ENCODE data around the gene RBM44.

The RBM44 gene

GRCh38 chr2:237858294-237859081 lies 59.9 kb downstream of the RBM44 start:
- H3K9me3 ChIP-seq (ENCODE audit: control insufficient read depth, low read length), result no peaks in the 10 kb centered on the region
- peaks cover 24% of the 10 kb centered on the region for H3K27me3 ChIP-seq (replicated peaks; ENCODE audit: control insufficient read depth, insufficient read depth, low read length)
- H3K4me1 ChIP-seq (ENCODE audit: control insufficient read depth, insufficient read depth, low read length), result no peaks in the 10 kb centered on the region
- H3K9ac ChIP-seq (ENCODE audit: low read length), result peak overlapping the region; percentile 28
- no peak overlapping the region for H3K4me3 ChIP-seq (ENCODE audit: low read length)
- no peaks in the 10 kb centered on the region for H3K36me3 ChIP-seq (ENCODE audit: control insufficient read depth, insufficient read depth, low read length, severe bottlenecking)
- peak; percentile 90 for DNase-seq (ENCODE audit: low read depth)

- peak overlapping the region; percentile 13 for H3K4me3 ChIP-seq (ENCODE audit: low read length)
- peaks cover 24% of the 10 kb centered on the region for H3K27me3 ChIP-seq (replicated peaks; ENCODE audit: control insufficient read depth, insufficient read depth, low read length)
- H3K4me1 ChIP-seq (ENCODE audit: control insufficient read depth, insufficient read depth, low read length), result no peaks in the 10 kb centered on the region
- H3K9ac ChIP-seq (ENCODE audit: low read length), result peak overlapping the region; percentile 28
- no peak for DNase-seq (ENCODE audit: low read depth)
- H3K36me3 ChIP-seq (ENCODE audit: control insufficient read depth, insufficient read depth, low read length, severe bottlenecking), result no peaks in the 10 kb centered on the region
- H3K9me3 ChIP-seq (ENCODE audit: control insufficient read depth, low read length), result no peaks in the 10 kb centered on the region
Observed at GRCh38 chr2:237859082-237859433, 60.5 kb downstream of the RBM44 start.

DNA sequence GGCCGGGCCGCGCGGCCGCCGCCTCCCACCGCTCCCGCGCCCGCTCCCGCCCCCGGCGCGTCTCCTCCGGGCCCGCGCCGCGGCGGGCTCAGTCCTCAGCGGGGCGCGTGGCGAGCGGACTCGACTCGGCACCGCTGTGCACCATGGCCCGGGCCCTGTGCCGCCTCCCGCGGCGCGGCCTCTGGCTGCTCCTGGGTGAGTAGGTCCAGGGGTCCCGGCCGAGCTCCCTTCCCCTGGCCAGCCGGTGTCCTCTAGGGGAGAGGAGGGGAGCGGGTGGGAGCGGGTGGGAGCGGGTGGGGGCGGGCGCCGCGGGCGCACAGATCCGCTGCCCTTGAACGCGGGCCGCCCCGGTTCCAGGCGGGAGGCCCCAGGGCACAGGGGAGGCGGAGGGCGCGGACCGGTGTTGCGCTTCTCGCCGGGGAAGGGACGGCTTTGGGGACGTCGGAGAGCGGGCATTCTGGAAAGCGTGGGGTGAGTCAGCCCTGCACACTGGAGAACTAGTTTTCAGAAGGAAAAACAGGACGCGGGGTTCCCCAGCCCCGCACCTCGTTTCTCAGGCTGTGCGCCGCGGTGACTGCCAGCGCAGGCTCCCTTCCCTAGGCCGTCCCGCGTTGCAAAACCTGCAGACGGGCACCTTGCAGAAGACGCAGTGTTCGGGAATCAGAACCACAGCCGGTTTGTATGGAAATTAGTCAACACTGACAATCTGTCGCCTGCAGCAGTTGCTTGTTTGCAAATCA lies 61.1 kb downstream of the RBM44 start, which contains the start of gene RAMP1:
RAMP1 (plus strand) TSS at position 91 of the 740 bp plus-strand sequence; CDS start at position 144, 53 bp downstream.
- H3K4me3 ChIP-seq (ENCODE audit: low read length), result peak within 1 kb of the TSS; percentile 77
- peaks cover 24% of the 10 kb centered on the region for H3K27me3 ChIP-seq (replicated peaks; ENCODE audit: control insufficient read depth, insufficient read depth, low read length)
- DNase-seq (ENCODE audit: low read depth), result peak; percentile 77

DNA sequence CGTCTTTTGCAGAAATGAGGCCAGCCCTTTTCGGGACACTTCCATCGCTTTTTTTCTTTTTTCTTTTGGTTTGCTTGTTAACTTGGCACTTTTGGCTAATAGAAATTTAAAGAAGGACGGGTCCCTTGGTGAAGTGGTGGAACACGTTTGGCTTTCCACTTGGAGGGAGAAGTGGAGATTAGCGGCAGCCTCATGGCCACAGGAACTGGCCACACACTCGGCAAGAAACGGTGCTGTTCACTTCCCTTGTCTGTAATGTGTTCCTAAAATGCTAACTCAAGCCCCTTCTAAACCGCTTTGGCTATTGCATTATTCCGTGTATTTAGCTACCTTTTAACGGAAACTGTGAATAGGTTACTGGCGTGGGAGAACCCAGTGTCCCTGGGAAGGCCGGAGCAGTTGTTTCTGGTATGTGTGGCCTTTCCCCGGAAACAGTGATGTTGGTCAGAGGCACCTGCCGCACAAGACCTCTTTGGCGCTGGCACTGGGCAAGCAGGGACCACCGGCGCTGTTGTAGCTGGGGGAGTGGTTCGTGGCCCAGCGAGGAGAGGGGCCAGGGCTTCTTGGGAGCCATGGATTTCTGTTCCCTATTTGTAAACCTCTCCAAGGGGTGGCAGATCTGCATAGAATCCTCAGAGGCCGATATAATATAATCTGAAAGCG lies 61.8 kb downstream of the RBM44 start:
- H3K9ac ChIP-seq (ENCODE audit: low read length), result peak overlapping the region; percentile 38
- H3K9me3 ChIP-seq (ENCODE audit: control insufficient read depth, low read length), result no peaks in the 10 kb centered on the region
- H3K4me3 ChIP-seq (ENCODE audit: low read length), result peak overlapping the region; percentile 77
- H3K27me3 ChIP-seq (replicated peaks; ENCODE audit: control insufficient read depth, insufficient read depth, low read length), result peaks cover 18% of the 10 kb centered on the region
- DNase-seq (ENCODE audit: low read depth), result no peak
- H3K36me3 ChIP-seq (ENCODE audit: control insufficient read depth, insufficient read depth, low read length, severe bottlenecking), result no peaks in the 10 kb centered on the region
- no peaks in the 10 kb centered on the region for H3K4me1 ChIP-seq (ENCODE audit: control insufficient read depth, insufficient read depth, low read length)

More for the DNA sequence above, 61.1 kb downstream of the RBM44 start, which contains the start of gene RAMP1:
- Histone ChIP-seq H3K9ac (ENCODE audit: low read length) (peak within 1 kb of the TSS; percentile 38), H3K9me3 (ENCODE audit: control insufficient read depth, low read length) (no peaks in the 10 kb centered on the region), H3K36me3 (ENCODE audit: control insufficient read depth, insufficient read depth, low read length, severe bottlenecking) (no peaks in the 10 kb centered on the region), H3K4me1 (ENCODE audit: control insufficient read depth, insufficient read depth, low read length) (no peaks in the 10 kb centered on the region)

- H3K4me3 ChIP-seq (ENCODE audit: low read length), result no peak overlapping the region
- no peaks in the 10 kb centered on the region for H3K36me3 ChIP-seq (ENCODE audit: control insufficient read depth, insufficient read depth, low read length, severe bottlenecking)
- peaks cover 9% of the 10 kb centered on the region for H3K4me1 ChIP-seq (ENCODE audit: control insufficient read depth, insufficient read depth, low read length)
- DNase-seq (ENCODE audit: low read depth), result peak; percentile 69
- no peaks in the 10 kb centered on the region for H3K9me3 ChIP-seq (ENCODE audit: control insufficient read depth, low read length)
- H3K9ac ChIP-seq (ENCODE audit: low read length), result no peak overlapping the region
- peaks cover 7% of the 10 kb centered on the region for H3K27me3 ChIP-seq (replicated peaks; ENCODE audit: control insufficient read depth, insufficient read depth, low read length)
Observed at GRCh38 chr2:237861875-237862527, 63.4 kb downstream of the RBM44 start.

GRCh38 chr2:237862528-237862895 lies 63.9 kb downstream of the RBM44 start:
- no peak for DNase-seq (ENCODE audit: low read depth)
- peaks cover 9% of the 10 kb centered on the region for H3K4me1 ChIP-seq (ENCODE audit: control insufficient read depth, insufficient read depth, low read length)
- no peak overlapping the region for H3K9ac ChIP-seq (ENCODE audit: low read length)
- peaks cover 2% of the 10 kb centered on the region for H3K27me3 ChIP-seq (replicated peaks; ENCODE audit: control insufficient read depth, insufficient read depth, low read length)
- no peaks in the 10 kb centered on the region for H3K9me3 ChIP-seq (ENCODE audit: control insufficient read depth, low read length)
- H3K4me3 ChIP-seq (ENCODE audit: low read length), result no peak overlapping the region
- H3K36me3 ChIP-seq (ENCODE audit: control insufficient read depth, insufficient read depth, low read length, severe bottlenecking), result no peaks in the 10 kb centered on the region

- Histone ChIP-seq H3K4me1 (ENCODE audit: control insufficient read depth, insufficient read depth, low read length) (peaks cover 9% of the 10 kb centered on the region), H3K9me3 (ENCODE audit: control insufficient read depth, low read length) (no peaks in the 10 kb centered on the region), H3K36me3 (ENCODE audit: control insufficient read depth, insufficient read depth, low read length, severe bottlenecking) (no peaks in the 10 kb centered on the region), H3K27me3 (replicated peaks; ENCODE audit: control insufficient read depth, insufficient read depth, low read length) (no peaks in the 10 kb centered on the region), H3K9ac (ENCODE audit: low read length) (no peak overlapping the region), H3K4me3 (ENCODE audit: low read length) (no peak overlapping the region)
- DNase-seq (ENCODE audit: low read depth), result no peak
Observed at GRCh38 chr2:237863102-237863511, 64.5 kb downstream of the RBM44 start.

GRCh38 chr2:237863689-237864443 lies 65.3 kb downstream of the RBM44 start:
- Histone ChIP-seq H3K27me3 (replicated peaks; ENCODE audit: control insufficient read depth, insufficient read depth, low read length) (no peaks in the 10 kb centered on the region), H3K9ac (ENCODE audit: low read length) (no peak overlapping the region), H3K9me3 (ENCODE audit: control insufficient read depth, low read length) (no peaks in the 10 kb centered on the region), H3K4me1 (ENCODE audit: control insufficient read depth, insufficient read depth, low read length) (peaks cover 11% of the 10 kb centered on the region), H3K4me3 (ENCODE audit: low read length) (no peak overlapping the region), H3K36me3 (ENCODE audit: control insufficient read depth, insufficient read depth, low read length, severe bottlenecking) (no peaks in the 10 kb centered on the region)
- no peak for DNase-seq (ENCODE audit: low read depth)

DNA sequence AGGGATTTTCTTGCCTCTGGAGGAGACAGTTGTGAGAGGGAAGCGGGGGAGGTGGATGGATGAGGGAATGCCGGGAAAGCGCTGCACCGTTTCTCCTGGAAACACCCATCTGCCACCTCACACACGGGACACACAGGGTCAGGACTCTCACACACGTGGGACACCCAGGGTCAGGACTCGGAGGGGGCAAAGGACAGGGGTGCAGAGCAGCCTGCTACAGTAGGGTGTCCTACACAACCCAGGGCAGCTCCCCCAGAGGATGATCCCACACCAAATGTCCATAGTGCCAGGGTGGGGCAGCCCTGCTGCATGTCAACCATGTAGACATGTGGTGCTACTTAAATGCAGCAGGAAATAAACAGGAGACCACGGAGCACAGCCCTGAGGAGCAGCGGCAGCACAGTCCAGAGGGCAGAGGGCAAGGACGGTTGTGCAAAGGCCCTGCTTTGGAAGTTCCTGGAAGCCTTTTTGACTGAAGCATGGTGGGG lies 65.9 kb downstream of the RBM44 start:
- H3K9ac ChIP-seq (ENCODE audit: low read length), result no peak overlapping the region
- H3K36me3 ChIP-seq (ENCODE audit: control insufficient read depth, insufficient read depth, low read length, severe bottlenecking), result no peaks in the 10 kb centered on the region
- no peak for DNase-seq (ENCODE audit: low read depth)
- no peaks in the 10 kb centered on the region for H3K9me3 ChIP-seq (ENCODE audit: control insufficient read depth, low read length)
- peaks cover 13% of the 10 kb centered on the region for H3K4me1 ChIP-seq (ENCODE audit: control insufficient read depth, insufficient read depth, low read length)
- H3K4me3 ChIP-seq (ENCODE audit: low read length), result no peak overlapping the region
- H3K27me3 ChIP-seq (replicated peaks; ENCODE audit: control insufficient read depth, insufficient read depth, low read length), result no peaks in the 10 kb centered on the region

DNA sequence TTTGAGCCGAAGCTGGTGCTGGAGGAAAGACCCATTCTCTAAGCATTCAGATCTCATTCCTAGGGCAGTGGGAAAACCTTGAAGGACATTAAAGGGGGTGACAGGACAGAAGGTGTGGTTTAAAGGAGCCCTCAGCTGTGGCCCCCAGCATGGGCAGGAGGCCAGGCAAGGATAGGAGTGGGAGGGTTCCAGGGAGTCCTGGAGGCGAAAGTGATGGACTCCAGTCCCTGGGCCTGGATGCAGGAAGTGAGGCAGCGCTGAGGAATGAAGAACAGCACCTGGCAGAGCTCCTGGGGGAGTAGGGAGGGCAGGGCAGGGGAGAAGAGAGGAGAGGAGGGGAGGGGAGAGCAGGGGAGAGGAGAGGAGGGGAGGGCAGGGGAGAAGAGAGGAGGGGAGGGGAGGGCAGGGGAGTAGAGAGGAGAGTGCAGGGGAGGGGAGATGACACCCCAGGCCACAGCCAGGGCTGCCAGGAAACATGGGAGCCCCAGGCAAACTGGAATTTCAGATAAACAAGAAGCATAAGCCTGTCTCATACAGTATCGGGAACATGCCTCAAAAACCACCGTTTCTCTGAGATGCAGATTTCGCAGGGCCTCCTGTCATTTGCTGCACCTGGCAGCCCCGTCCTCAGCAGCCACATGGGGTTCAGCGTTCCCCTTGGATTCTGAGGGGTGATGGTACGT lies 66.5 kb downstream of the RBM44 start:
- peaks cover 13% of the 10 kb centered on the region for H3K4me1 ChIP-seq (ENCODE audit: control insufficient read depth, insufficient read depth, low read length)
- no peaks in the 10 kb centered on the region for H3K27me3 ChIP-seq (replicated peaks; ENCODE audit: control insufficient read depth, insufficient read depth, low read length)
- DNase-seq (ENCODE audit: low read depth), result peak; percentile 40
- H3K36me3 ChIP-seq (ENCODE audit: control insufficient read depth, insufficient read depth, low read length, severe bottlenecking), result no peaks in the 10 kb centered on the region
- no peak overlapping the region for H3K4me3 ChIP-seq (ENCODE audit: low read length)
- no peak overlapping the region for H3K9ac ChIP-seq (ENCODE audit: low read length)
- no peaks in the 10 kb centered on the region for H3K9me3 ChIP-seq (ENCODE audit: control insufficient read depth, low read length)

Data from adipocyte (in vitro differentiated cells).